GM18519 (cell line): ENCODE measurements around the gene WNT3A.
"Not testable (repeated sequence)": the region's sequence is repeated elsewhere in the genome, so short reads cannot be mapped to it uniquely, and the experiment has no call there.

Source experiments
- ATAC-seq: cut with Tn5 transposase; IDR thresholded peaks from one replicate; pipeline ENCODE4 v1.9.1; 2021; ENCODE audit warnings: mild to moderate bottlenecking, moderate library complexity; ENCODE audit not compliant: unreplicated experiment, low FRiP score

Gene WNT3A, protein sequence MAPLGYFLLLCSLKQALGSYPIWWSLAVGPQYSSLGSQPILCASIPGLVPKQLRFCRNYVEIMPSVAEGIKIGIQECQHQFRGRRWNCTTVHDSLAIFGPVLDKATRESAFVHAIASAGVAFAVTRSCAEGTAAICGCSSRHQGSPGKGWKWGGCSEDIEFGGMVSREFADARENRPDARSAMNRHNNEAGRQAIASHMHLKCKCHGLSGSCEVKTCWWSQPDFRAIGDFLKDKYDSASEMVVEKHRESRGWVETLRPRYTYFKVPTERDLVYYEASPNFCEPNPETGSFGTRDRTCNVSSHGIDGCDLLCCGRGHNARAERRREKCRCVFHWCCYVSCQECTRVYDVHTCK

DNA sequence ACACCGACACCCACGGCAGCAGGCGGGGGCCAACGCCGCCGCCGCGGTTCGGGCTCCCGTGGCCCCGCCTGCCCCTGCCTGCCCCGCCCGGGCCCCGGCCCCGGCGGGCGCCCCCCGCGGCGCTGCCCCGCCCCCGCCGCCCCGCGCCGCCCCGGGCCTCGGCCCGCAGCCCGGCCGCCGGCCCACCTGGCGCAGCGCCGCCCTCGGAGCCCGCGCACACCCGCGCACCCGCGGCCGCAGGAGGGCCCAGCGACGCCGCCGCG is at the start of gene WNT3A:
Gene WNT3A, plus strand, starts transcription at position 213 of the 263 bp plus-strand sequence. CDS start 131 bp downstream, outside the sequence.
- no peak for ATAC-seq

DNA sequence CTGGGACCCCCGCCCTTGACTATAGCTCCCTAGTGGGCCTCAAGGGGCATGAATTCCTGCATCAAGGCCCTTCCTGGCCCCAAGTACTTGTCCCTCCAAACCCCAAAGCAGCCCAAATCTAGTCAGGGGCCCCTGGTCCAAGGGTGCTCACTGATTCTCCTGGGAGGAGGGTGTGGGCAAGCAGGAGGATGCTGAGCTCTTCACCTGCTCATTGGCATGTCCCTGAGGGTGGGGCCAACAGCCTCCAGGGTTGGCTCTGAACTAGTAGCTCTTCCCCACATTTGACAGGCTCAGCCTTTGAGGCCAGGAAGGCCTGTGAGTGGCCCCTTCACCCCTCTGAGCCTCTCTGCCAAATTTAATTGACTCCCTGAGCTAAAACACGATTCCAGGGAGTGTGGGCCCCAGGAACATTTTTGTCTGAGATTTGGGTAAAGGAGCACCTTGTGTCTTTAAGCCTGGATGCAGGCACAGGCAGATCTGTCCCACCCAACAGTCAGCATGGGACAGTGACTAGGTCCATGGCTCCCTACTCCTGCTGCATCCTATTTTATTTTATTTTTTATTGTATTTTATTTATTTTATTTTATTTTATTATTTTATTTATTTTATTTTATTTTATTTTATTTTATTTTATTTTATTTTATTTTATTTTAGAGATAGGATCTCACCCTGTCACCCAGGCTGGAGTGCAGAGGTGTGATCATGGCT is 48.0 kb upstream of the WNT3A start:
- no peak for ATAC-seq

DNA sequence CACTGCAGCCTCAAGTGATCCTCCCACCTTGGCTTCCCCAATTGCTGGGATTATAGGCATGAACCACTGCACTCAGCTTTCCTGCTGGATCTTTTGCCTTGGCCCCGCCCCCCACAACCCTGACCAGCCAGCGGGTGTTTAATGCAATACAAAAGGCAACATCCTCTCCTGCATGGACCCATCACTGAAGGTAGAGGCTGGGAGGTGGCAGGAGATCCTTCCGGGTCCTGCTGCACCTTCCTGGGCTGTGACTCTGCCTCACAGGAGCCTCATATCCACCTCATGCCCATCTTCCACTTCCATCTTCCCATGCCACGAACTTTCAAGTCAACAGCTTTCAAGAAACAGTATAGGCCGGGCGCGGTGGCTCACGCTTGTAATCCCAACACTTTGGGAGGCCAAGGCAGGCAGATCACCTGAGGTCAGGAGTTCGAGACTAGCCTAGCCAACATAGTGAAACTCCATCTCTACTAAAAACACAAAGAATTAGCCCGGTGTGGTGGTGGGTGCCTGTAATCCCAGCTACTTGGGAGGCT is 47.4 kb upstream of the WNT3A start:
- ATAC-seq = no peak

DNA sequence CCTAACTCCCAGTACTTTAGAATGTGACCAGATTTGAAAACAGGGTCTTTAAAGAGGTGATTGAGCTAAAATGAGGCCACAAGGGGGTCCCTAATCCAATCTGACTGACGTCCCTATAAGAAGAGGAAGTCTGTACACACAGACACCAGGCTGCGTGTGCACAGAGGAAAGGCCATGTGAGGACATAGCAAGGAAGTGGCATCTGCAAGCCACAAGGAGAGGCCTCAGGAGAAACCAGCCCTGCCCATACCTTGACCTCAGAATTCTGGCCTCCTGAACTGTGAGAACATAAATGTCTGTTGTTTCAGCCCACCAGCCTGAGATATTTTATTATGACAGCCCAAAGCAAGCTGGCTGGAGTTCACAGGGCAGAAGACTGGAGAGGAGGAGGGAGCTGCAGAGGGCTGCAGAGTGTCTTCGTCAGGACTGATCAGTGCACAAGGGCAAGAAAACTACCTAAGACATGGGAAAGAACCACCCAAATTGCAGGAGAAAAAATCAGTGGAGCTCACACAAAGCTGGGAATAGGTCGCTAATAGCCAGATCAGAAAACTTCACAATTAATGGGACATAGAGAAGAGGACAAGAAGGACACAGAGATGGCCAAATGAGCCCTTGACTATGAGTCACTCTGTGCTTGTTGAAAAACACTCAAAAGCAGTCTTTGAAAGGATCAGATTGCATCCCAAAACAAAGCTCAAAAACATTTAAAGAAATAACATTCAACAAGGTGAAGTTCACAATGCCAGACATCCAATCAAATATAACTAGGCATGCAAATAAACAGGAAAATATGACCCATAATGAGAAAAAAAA is 44.9 kb upstream of the WNT3A start:
- ATAC-seq = no peak

DNA sequence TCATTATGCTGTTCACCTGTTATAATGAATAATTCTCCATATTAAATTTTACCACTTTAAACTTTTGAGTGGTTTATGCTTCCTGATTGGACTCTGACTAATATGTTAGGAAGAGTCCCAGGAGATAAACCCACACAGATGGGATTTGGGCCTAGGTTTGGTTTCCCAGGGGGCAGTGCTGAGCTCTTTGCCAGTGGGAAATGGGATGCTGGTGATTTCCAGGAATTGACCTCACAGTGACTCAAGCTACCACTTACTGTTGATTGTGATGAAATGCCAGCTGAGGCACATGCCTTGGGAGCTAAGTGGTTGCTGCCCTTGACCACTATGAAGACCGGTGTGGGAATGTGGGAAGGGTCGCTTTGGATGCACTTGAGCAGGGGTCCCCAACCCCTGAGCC is 40.1 kb upstream of the WNT3A start:
- ATAC-seq = not testable (repeated sequence)

DNA sequence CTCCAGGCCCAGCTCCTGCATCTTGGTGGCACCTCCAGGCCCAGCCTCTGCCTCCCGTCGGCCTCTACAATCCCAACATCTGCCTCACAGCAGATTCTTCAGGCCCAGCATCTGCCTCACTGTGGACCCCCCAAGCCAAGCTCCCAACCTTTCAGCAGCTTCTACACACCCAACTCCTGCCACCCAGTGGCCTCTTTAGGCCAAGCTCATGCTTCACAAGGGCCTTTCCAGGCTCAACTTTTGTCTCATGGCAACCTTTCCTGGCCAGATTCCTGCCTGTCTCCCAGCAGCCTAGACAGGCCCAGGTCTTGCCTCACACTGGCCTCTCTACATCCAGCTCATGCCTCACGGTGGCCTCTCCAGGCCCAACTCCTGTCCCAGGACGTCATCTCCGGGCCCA is 39.0 kb upstream of the WNT3A start:
- not testable (repeated sequence) for ATAC-seq

GRCh38 chr1:227970076-227970995 is 36.5 kb upstream of the WNT3A start:
- ATAC-seq = not testable (repeated sequence)

GRCh38 chr1:227971216-227971615 is 35.6 kb upstream of the WNT3A start:
- ATAC-seq = not testable (repeated sequence)

GRCh38 chr1:227971643-227972282 is 35.0 kb upstream of the WNT3A start:
- ATAC-seq = not testable (repeated sequence)

- ATAC-seq = not testable (repeated sequence)
Observed at GRCh38 chr1:227972283-227972679, 34.5 kb upstream of the WNT3A start.

- not testable (repeated sequence) for ATAC-seq
Observed at GRCh38 chr1:227972843-227973374, 33.9 kb upstream of the WNT3A start.

GRCh38 chr1:227973724-227974288 is 33.0 kb upstream of the WNT3A start:
- not testable (repeated sequence) for ATAC-seq

DNA sequence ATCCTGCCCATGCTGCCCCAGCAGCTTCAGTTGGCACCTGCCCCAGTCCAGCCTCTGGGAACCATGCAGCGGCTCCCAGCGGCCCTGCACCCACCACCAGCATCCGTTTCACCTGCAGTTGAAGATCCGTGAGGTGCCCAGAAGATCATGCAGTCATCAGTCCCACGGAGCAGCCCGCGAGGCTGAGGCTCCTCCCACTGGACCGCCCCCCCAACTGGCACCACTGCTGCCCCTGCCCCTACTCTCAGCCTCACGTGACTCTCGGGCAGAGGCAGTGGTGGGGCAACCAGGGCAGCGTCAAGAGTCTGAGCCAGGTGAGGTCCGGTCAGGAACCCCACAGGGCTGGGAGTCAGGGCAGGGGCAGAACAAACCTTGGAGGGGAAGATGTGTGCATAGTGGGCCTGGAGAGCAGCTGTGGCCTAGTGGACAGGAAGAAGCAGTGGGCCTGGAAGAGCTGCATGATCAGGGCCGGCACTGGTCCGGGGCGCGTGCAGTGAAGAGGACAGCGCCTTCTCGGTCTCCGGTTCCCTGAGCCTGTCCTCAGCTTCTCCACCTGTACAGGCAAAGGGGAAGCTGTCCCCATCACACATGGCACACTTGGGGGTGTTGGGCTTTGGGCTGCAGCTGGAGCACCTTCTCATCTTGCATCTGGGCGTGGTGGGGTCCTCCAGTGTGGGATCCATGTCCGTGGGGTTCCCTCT is 31.1 kb upstream of the WNT3A start:
- ATAC-seq = not testable (repeated sequence)

DNA sequence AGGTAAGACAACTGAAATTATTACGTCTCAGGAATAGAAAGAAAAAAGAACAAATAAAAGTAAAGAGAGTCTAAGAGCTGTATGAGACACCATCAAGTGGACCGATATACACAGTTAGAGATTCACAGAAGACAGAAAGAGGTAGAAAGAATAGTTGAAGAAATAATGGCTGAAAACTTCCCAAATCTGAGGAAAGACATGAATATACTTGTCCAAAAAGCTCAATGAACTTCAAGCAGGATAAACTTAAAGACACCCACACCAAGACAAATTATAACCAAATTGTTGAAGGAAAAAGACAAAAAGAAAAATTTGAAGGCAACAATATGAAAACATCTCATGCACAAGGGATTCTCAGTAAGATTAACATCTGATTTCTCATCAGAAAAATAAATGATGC is 19.6 kb upstream of the WNT3A start:
- no peak for ATAC-seq

GRCh38 chr1:227994632-227995300 is 12.0 kb upstream of the WNT3A start:
- no peak for ATAC-seq

DNA sequence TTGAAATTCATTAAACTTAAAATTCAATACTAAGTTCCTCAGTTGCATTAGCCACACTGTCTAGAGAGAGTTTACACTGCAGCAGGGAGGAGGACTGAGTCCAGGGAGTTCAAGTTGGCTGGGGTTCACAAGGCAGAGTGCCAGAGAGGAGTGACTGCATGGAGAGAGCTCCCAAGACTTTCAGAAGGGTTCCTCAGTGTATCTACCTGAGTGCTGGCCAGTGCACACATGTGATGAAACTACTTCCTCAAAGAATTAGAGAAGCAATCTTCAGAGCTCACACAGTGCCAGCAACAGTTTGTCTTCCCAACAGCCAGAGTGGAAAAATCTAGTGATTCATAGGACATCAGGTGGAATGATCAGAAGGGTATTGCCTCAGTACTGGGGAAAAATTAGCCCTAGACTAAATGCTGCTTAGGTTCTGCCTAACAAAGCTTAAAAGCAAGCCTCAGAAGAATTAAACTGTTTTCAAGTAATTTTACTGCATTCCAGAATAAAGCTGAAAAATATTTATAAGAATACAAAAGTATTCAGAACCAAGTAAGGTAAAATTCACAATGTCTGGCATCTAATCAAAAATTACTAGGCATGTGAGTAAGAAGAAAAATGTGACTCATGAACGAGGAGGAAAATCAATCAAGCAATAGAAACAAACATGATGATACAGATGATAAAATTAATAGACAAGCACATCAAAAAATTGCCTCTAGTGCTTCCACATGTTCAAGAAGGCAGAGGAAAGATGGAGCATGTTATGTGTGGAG is 10.4 kb upstream of the WNT3A start:
- ATAC-seq = no peak
